Measurements from ENCODE around the gene SNRNP48.

GRCh38 chr6:7566617-7567173, 23.3 kb upstream of the SNRNP48 start:
- TF ChIP-seq CTCF (IDR thresholded peaks at IDR 0.05) (no peak), POLR2A (IDR thresholded peaks at IDR 0.05) (no peak)

All from esophagus squamous epithelium (tissue), 4 donors.